ENCODE results near the gene PTCH1. TPM values are rescaled to one million over a fixed set of nuclear protein-coding genes. Genes with fewer than 3 reads are reported as not detected.

Gene PTCH1
- total and polyA plus RNA-seq, 8 donors: 19.7 to 104 (median 84.1) TPM

- intact Hi-C loops (cut with DNase I): no loop called here
- H3K9me3 ChIP-seq: no peaks in the 10 kb centered on the region
- peaks cover 15 to 16% of the 10 kb centered on the region in 2 donors for H3K4me1 ChIP-seq
- peak in 3 of 4 donors; percentile 65 to 85 (median 78) for DNase-seq
- H3K4me3 ChIP-seq: peak overlapping the region in 1 of 2 donors; percentile 4
- peaks cover 0 to 16% of the 10 kb centered on the region in 2 donors for H3K36me3 ChIP-seq
- no peak for TF ChIP-seq CTCF (IDR thresholded peaks at IDR 0.05)
- ATAC-seq: peak; percentile 90
- peak overlapping the region in 1 of 2 donors; percentile 40 for H3K27ac ChIP-seq
- H3K27me3 ChIP-seq: peaks cover 0 to 24% of the 10 kb centered on the region in 2 donors
Measured at GRCh38 chr9:95462249-95463147, 54.3 kb downstream of the PTCH1 start.

GRCh38 chr9:95461448-95462248, 55.1 kb downstream of the PTCH1 start:
- DNase-seq: no peak
- no peaks in the 10 kb centered on the region for H3K9me3 ChIP-seq
- no peak for ATAC-seq
- H3K27me3 ChIP-seq: peaks cover 0 to 24% of the 10 kb centered on the region in 2 donors
- intact Hi-C loops (cut with DNase I): no loop called here
- no peak overlapping the region for H3K27ac ChIP-seq
- H3K36me3 ChIP-seq: peaks cover 0 to 14% of the 10 kb centered on the region in 2 donors
- no peak for TF ChIP-seq CTCF (IDR thresholded peaks at IDR 0.05)
- H3K4me3 ChIP-seq: no peak overlapping the region
- peaks cover 15 to 16% of the 10 kb centered on the region in 2 donors for H3K4me1 ChIP-seq

- intact Hi-C loops (cut with DNase I): no loop called here
- DNase-seq: no peak
- no peaks in the 10 kb centered on the region for H3K9me3 ChIP-seq
- no peak for TF ChIP-seq CTCF (IDR thresholded peaks at IDR 0.05)
- H3K4me3 ChIP-seq: no peak overlapping the region
- peaks cover 0 to 13% of the 10 kb centered on the region in 2 donors for H3K36me3 ChIP-seq
- no peak overlapping the region for H3K27ac ChIP-seq
- ATAC-seq: no peak
- peaks cover 0 to 24% of the 10 kb centered on the region in 2 donors for H3K27me3 ChIP-seq
- H3K4me1 ChIP-seq: peaks cover 15 to 16% of the 10 kb centered on the region in 2 donors
Measured at GRCh38 chr9:95460518-95461164, 56.1 kb downstream of the PTCH1 start.

- intact Hi-C loops (cut with DNase I): no loop called here
- Histone ChIP-seq H3K27me3 (peaks cover 0 to 24% of the 10 kb centered on the region in 2 donors), H3K4me3 (no peak overlapping the region), H3K27ac (no peak overlapping the region), H3K4me1 (peaks cover 15 to 16% of the 10 kb centered on the region in 2 donors), H3K9me3 (no peaks in the 10 kb centered on the region), H3K36me3 (peaks cover 0 to 13% of the 10 kb centered on the region in 2 donors)
- ATAC-seq (no peak), DNase-seq (peak in 2 of 4 donors; percentile 40 to 47)
- no peak for TF ChIP-seq CTCF (IDR thresholded peaks at IDR 0.05)
Measured at GRCh38 chr9:95459851-95460517, 56.8 kb downstream of the PTCH1 start.
